ENCODE results near the gene FAM209B. TPM values are rescaled to one million over a fixed set of nuclear protein-coding genes. Genes with fewer than 3 reads are reported as not detected.

The FAM209B gene
- total RNA-seq, 2 experiments from 2014 or later: not detected

DNA sequence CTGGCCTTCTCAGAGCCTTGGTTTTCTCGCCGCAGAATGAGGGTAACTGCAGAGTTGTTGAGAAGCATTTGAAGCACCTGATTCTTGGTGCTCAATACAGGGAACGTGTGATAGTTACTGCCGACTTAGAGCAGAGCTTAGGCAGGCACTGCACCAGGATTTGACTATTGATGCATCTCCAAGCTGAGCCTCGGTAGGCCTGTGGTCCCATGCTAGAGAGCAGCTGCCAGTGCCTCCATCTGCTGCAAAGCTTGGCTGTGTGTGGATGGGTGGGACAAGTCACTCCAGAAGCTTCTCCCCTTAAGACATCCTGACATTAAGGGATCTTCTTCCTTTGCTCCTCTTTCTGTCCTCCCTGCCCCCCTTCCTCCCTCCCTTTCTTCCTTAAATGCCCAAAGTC, 40.9 kb downstream of the FAM209B start:
- BruUV-seq (replicated peaks): no TSS peak
- ChIA-PET POLR2A (no interaction called here), CTCF (ENCODE audit: unreplicated experiment) (no interaction called here)
- Histone ChIP-seq H3K9me3 (ENCODE audit: low read length) (no peaks in the 10 kb centered on the region), H3K9me2 (ENCODE audit: insufficient read depth, low read length) (no peaks in the 10 kb centered on the region), H3K79me2 (ENCODE audit: insufficient read depth, low read depth, low read length) (no peaks in the 10 kb centered on the region), H3K4me1 (ENCODE audit: insufficient read depth, low read length, poor library complexity, severe bottlenecking) (no peaks in the 10 kb centered on the region), H3K36me3 (ENCODE audit: insufficient read depth, low read length) (no peaks in the 10 kb centered on the region), H4K20me1 (ENCODE audit: insufficient read depth, low read length) (no peaks in the 10 kb centered on the region), H3K27ac (ENCODE audit: low read depth, low read length, poor library complexity, severe bottlenecking) (no peak overlapping the region), H2AFZ (ENCODE audit: low read length) (no peak overlapping the region), H3K4me2 (ENCODE audit: low read length) (no peak overlapping the region), H3K4me3 (ENCODE audit: low read depth, low read length, poor library complexity, severe bottlenecking) (no peak overlapping the region)
- intact Hi-C loops (cut with micrococcal nuclease; ENCODE audit: unreplicated experiment): no loop called here
- TF ChIP-seq, protein P1, sequence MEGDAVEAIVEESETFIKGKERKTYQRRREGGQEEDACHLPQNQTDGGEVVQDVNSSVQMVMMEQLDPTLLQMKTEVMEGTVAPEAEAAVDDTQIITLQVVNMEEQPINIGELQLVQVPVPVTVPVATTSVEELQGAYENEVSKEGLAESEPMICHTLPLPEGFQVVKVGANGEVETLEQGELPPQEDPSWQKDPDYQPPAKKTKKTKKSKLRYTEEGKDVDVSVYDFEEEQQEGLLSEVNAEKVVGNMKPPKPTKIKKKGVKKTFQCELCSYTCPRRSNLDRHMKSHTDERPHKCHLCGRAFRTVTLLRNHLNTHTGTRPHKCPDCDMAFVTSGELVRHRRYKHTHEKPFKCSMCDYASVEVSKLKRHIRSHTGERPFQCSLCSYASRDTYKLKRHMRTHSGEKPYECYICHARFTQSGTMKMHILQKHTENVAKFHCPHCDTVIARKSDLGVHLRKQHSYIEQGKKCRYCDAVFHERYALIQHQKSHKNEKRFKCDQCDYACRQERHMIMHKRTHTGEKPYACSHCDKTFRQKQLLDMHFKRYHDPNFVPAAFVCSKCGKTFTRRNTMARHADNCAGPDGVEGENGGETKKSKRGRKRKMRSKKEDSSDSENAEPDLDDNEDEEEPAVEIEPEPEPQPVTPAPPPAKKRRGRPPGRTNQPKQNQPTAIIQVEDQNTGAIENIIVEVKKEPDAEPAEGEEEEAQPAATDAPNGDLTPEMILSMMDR (conservative IDR thresholded peaks at IDR 0.05; ENCODE audit: low read length): no peak
- TF ChIP-seq EZH2phosphoT487 (IDR thresholded peaks at IDR 0.05; ENCODE audit: borderline replicate concordance, low read depth, low read length): no peak
- DNase-seq (ENCODE audit: low spot score): no peak

DNA sequence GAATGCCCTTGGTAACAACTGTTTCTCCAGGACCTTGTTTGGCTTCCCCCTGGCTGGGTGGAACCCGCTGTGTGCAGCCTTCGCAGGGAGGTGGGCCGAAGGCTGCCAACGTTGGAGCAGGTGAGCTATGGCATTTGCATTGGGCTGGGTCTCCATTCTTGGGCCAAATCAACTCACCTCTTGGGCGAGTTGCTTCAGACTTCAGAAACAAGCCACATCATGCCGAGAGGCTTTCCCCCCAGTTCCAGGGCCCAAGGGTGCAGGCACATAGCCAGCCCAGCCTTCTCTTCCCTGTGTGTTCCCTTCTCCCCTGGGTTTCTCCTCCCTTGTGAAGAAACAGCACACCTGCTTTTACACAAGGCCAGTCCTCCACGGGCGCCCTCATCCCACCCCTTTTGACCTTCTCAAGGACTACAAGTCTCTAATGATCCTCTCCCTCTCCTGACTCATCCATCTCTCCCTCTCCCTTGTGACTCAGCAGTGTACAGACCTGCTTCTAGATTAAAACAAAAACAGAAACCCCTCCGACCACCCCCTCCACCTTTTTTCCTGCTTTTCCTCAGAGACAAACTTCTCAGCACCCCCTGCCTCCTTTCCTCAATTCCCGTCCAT, 41.6 kb downstream of the FAM209B start:
- Histone ChIP-seq H3K36me3 (ENCODE audit: insufficient read depth, low read length) (no peaks in the 10 kb centered on the region), H3K4me3 (ENCODE audit: low read depth, low read length, poor library complexity, severe bottlenecking) (no peak overlapping the region), H3K9me2 (ENCODE audit: insufficient read depth, low read length) (no peaks in the 10 kb centered on the region), H3K27ac (ENCODE audit: low read depth, low read length, poor library complexity, severe bottlenecking) (no peak overlapping the region), H3K4me1 (ENCODE audit: insufficient read depth, low read length, poor library complexity, severe bottlenecking) (no peaks in the 10 kb centered on the region), H3K9me3 (ENCODE audit: low read length) (no peaks in the 10 kb centered on the region), H3K79me2 (ENCODE audit: insufficient read depth, low read depth, low read length) (no peaks in the 10 kb centered on the region), H4K20me1 (ENCODE audit: insufficient read depth, low read length) (no peaks in the 10 kb centered on the region), H3K4me2 (ENCODE audit: low read length) (no peak overlapping the region), H2AFZ (ENCODE audit: low read length) (no peak overlapping the region)
- POLR2A ChIA-PET: no interaction called here
- CTCF ChIA-PET (ENCODE audit: unreplicated experiment): no interaction called here
- BruUV-seq (replicated peaks): no TSS peak
- no peak for DNase-seq (ENCODE audit: low spot score)
- no peak for TF ChIP-seq EZH2phosphoT487 (IDR thresholded peaks at IDR 0.05; ENCODE audit: borderline replicate concordance, low read depth, low read length)
- TF ChIP-seq, protein P1 (conservative IDR thresholded peaks at IDR 0.05; ENCODE audit: low read length): no peak
- intact Hi-C loops (cut with micrococcal nuclease; ENCODE audit: unreplicated experiment): no loop called here

DNA sequence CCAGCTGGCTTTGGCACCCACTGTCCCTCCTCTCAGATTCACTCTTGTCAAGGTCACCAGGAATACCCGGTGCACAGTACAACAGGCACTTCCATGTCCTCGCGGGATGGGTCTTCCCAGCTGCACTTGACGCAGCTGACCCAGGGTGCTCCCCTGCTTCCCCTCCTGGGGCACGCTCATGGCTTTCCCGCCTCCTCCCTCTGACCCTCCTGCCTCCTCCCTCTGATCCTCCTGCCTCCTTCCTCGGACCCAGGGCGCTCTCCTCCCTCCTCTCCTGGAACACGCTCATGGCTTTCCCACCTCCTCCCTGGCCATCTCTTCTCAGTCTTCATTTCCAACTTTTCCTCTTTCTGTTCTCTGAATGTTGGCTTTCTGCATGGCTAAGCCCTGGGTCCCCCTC, 42.1 kb downstream of the FAM209B start:
- BruUV-seq (replicated peaks): no TSS peak
- Histone ChIP-seq H3K4me2 (ENCODE audit: low read length) (no peak overlapping the region), H3K36me3 (ENCODE audit: insufficient read depth, low read length) (no peaks in the 10 kb centered on the region), H2AFZ (ENCODE audit: low read length) (no peak overlapping the region), H3K4me3 (ENCODE audit: low read depth, low read length, poor library complexity, severe bottlenecking) (no peak overlapping the region), H3K9me2 (ENCODE audit: insufficient read depth, low read length) (no peaks in the 10 kb centered on the region), H3K27ac (ENCODE audit: low read depth, low read length, poor library complexity, severe bottlenecking) (no peak overlapping the region), H3K9me3 (ENCODE audit: low read length) (no peaks in the 10 kb centered on the region), H3K4me1 (ENCODE audit: insufficient read depth, low read length, poor library complexity, severe bottlenecking) (no peaks in the 10 kb centered on the region), H3K79me2 (ENCODE audit: insufficient read depth, low read depth, low read length) (no peaks in the 10 kb centered on the region), H4K20me1 (ENCODE audit: insufficient read depth, low read length) (no peaks in the 10 kb centered on the region)
- intact Hi-C loops (cut with micrococcal nuclease; ENCODE audit: unreplicated experiment): no loop called here
- ChIA-PET CTCF (ENCODE audit: unreplicated experiment) (interaction anchor here (1.1 kb wide), 1 partner anchor 25 kb away, joined by 3 read pairs; no protein-coding TSS in a partner anchor), POLR2A (no interaction called here)
- no peak for DNase-seq (ENCODE audit: low spot score)
- TF ChIP-seq EZH2phosphoT487 (IDR thresholded peaks at IDR 0.05; ENCODE audit: borderline replicate concordance, low read depth, low read length): no peak
- TF ChIP-seq, protein P1 (conservative IDR thresholded peaks at IDR 0.05; ENCODE audit: low read length): no peak
